ENCODE data around the gene ZNF639. TPM values are rescaled to one million over a fixed set of nuclear protein-coding genes. Genes with fewer than 3 reads are reported as not detected.
"Not testable (repeated sequence)": the region's sequence is repeated elsewhere in the genome, so short reads cannot be mapped to it uniquely, and the experiment has no call there.

Gene ZNF639
- total and polyA plus RNA-seq, 3 experiments from 2014 or later: 41.9 to 63.7 (median 44.5) TPM

DNA sequence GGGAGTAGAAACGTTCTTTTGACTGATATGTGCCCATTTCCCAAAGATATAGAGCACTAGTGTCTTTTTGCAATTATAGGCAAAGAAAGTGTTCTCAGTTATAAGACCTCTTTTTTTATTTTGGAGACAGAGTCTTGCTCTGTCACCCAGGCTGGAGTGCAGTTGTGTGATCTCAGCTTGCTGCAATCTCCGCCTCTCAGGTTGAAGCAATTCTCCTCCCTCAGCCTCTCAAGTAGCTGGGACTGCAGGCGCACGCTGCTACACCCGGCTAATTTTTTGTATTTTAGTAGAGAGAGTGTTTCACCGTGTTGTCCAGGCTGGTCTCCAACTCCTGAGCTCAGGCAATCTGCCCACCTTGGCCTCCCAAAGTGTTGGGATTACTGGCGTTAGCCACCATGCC is 20.7 kb upstream of the ZNF639 start:
- H3K27me3 Mint-ChIP-seq: peaks cover 2 to 13% of the 10 kb centered on the region in 2 donors
- H3K4me3 Mint-ChIP-seq: no peak overlapping the region
- Histone ChIP-seq H3K27ac (ENCODE audit: low read depth, low read length) (peak overlapping the region; percentile 27), H3K9me3 (ENCODE audit: low read length) (no peaks in the 10 kb centered on the region), H3K36me3 (ENCODE audit: insufficient read depth, low read length) (no peaks in the 10 kb centered on the region), H3K27me3 (ENCODE audit: insufficient read depth, low read length, poor library complexity, severe bottlenecking) (no peaks in the 10 kb centered on the region), H3K4me1 (ENCODE audit: insufficient read depth, low read length) (no peaks in the 10 kb centered on the region), H3K4me3 (ENCODE audit: low read length) (no peak overlapping the region)
- DNase-seq: no peak
- H3K4me1 Mint-ChIP-seq: no peaks in the 10 kb centered on the region
- CTCF ChIA-PET: no interaction called here
- no peak overlapping the region for H3K27ac Mint-ChIP-seq
- POLR2A ChIA-PET: no interaction called here
- no peaks in the 10 kb centered on the region for H3K36me3 Mint-ChIP-seq
- H3K9me3 Mint-ChIP-seq: peaks cover 0 to 4% (median 0%) of the 10 kb centered on the region in 5 donors

DNA sequence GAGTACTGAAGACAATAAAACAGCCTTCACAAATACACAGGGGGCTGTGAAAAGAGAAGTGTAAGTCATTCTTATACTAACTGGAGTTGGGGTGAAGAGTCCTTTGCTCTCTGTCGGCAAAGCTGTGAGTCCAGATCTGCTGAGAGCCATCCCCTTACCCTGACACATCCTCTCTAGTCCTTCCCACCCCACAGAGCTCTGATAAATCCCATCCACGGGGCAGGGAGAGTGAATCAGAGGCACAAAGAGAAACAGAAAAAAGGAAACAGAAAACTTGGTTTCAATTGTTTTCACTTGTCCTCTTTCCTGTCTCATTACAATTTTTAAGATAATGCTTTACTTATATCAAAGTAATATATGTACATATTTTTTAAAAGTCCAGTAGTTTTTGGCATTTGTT is 18.2 kb upstream of the ZNF639 start:
- Histone ChIP-seq H3K4me3 (ENCODE audit: low read length) (no peak overlapping the region), H3K9me3 (ENCODE audit: low read length) (no peaks in the 10 kb centered on the region), H3K4me1 (ENCODE audit: insufficient read depth, low read length) (no peaks in the 10 kb centered on the region), H3K27ac (ENCODE audit: low read depth, low read length) (no peak overlapping the region), H3K27me3 (ENCODE audit: insufficient read depth, low read length, poor library complexity, severe bottlenecking) (no peaks in the 10 kb centered on the region), H3K36me3 (ENCODE audit: insufficient read depth, low read length) (no peaks in the 10 kb centered on the region)
- POLR2A ChIA-PET: no interaction called here
- no peaks in the 10 kb centered on the region for H3K4me1 Mint-ChIP-seq
- CTCF ChIA-PET: no interaction called here
- H3K9me3 Mint-ChIP-seq: no peaks in the 10 kb centered on the region
- H3K27me3 Mint-ChIP-seq: peaks cover 2 to 3% of the 10 kb centered on the region in 2 donors
- H3K4me3 Mint-ChIP-seq: no peak overlapping the region
- H3K27ac Mint-ChIP-seq: no peak overlapping the region
- no peak for DNase-seq
- H3K36me3 Mint-ChIP-seq: no peaks in the 10 kb centered on the region

DNA sequence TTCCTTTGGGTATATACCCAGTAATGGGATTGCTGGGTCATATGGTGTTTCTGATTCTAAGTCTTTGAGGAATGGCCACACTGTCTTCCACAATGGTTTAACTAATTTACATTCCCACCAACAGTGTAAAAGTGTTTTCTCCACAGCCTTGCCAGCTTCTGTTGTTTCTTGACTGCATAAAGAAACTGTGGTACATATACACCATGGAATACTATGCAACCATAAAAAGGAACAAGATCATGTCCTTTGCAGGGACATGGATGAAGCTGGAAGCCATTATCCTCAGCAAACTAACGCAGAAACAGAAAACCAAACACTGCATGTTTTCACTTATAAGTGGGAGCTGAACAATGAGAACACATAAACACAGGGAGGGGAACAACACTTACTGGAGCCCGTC is 15.5 kb upstream of the ZNF639 start:
- H3K4me1 Mint-ChIP-seq; POLR2A ChIA-PET; H3K4me3 Mint-ChIP-seq; H3K27ac ChIP-seq (ENCODE audit: low read depth, low read length); H3K9me3 Mint-ChIP-seq; H3K9me3 ChIP-seq (ENCODE audit: low read length); H3K4me1 ChIP-seq (ENCODE audit: insufficient read depth, low read length); H3K27me3 ChIP-seq (ENCODE audit: insufficient read depth, low read length, poor library complexity, severe bottlenecking); H3K4me3 ChIP-seq (ENCODE audit: low read length); DNase-seq; H3K36me3 Mint-ChIP-seq; H3K27ac Mint-ChIP-seq; H3K36me3 ChIP-seq (ENCODE audit: insufficient read depth, low read length); H3K27me3 Mint-ChIP-seq: not testable (repeated sequence)
- CTCF ChIA-PET: interaction anchor here (1.3 kb wide), 1 partner anchor 15 kb away, joined by 7 read pairs; no protein-coding TSS in a partner anchor

DNA sequence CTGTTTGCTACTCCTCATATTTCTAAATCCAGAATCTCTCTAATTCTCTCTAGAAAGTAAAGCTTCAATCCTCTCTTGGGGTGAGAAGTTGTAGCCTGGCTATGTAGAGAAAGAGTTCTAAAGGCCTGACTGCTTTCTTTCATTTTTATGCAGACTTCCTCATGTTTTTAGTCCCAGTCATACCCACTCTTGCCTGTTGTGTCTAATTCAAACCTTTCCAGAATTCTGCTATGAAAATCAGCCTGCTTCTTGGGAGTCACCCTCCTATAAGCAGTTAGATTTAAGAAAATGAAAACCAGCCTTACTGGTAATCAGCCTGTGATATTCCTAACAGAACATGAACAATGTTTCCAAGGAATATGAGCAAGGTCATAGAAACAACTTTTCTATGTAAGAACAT is 14.8 kb upstream of the ZNF639 start:
- no peak for DNase-seq
- Histone ChIP-seq H3K27me3 (ENCODE audit: insufficient read depth, low read length, poor library complexity, severe bottlenecking) (no peaks in the 10 kb centered on the region), H3K27ac (ENCODE audit: low read depth, low read length) (no peak overlapping the region), H3K4me1 (ENCODE audit: insufficient read depth, low read length) (no peaks in the 10 kb centered on the region), H3K4me3 (ENCODE audit: low read length) (no peak overlapping the region), H3K36me3 (ENCODE audit: insufficient read depth, low read length) (no peaks in the 10 kb centered on the region), H3K9me3 (ENCODE audit: low read length) (no peaks in the 10 kb centered on the region)
- Mint-ChIP-seq H3K4me1 (no peaks in the 10 kb centered on the region), H3K4me3 (no peak overlapping the region), H3K9me3 (no peaks in the 10 kb centered on the region), H3K36me3 (no peaks in the 10 kb centered on the region), H3K27ac (no peak overlapping the region), H3K27me3 (peaks cover 1 to 3% of the 10 kb centered on the region in 2 donors)
- ChIA-PET CTCF (no interaction called here), POLR2A (no interaction called here)

DNA sequence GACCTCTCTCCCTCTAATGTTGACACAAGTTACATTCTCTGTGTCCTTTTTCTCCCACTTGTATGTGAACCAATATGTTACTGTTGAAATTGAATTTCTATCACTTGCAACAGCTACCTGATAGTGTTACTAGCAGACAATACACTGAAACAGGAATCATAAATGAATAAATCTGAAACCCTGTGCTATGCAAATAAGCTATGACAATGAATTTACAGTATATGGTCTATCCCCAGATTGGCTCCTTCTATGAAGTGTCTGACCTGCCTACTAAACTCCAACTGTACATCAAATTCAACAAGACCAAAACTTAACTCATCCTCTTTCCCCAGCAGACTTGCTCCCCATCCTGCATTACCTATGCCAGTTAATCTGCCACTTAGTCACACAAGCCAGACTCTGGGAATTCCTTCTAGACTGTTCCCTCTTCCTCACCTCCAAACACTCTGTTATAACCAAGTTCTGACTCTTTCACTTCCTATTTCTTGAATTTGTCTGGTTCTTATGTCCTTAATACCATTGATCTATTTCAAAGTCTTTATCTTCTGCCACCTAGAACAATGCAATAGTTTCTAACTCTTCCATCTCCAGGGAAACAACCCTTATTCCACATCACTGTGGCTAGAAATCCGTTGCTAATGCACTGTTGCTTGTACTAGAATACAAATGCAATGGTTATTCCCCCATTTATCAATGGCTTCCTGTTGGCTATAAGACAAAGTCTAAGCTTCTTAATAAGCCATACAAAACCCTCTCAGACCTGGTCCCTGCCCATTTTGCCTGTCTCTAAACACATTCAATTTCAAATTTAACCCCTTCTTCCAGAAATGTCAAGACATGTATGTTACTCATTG is 13.4 kb upstream of the ZNF639 start:
- H3K9me3 Mint-ChIP-seq: no peaks in the 10 kb centered on the region
- H3K27me3 Mint-ChIP-seq: peaks cover 0 to 4% of the 10 kb centered on the region in 2 donors
- Histone ChIP-seq H3K27ac (ENCODE audit: low read depth, low read length) (no peak overlapping the region), H3K9me3 (ENCODE audit: low read length) (no peaks in the 10 kb centered on the region), H3K4me3 (ENCODE audit: low read length) (no peak overlapping the region), H3K36me3 (ENCODE audit: insufficient read depth, low read length) (no peaks in the 10 kb centered on the region), H3K4me1 (ENCODE audit: insufficient read depth, low read length) (no peaks in the 10 kb centered on the region), H3K27me3 (ENCODE audit: insufficient read depth, low read length, poor library complexity, severe bottlenecking) (no peaks in the 10 kb centered on the region)
- ChIA-PET CTCF (no interaction called here), POLR2A (no interaction called here)
- H3K27ac Mint-ChIP-seq: no peak overlapping the region
- H3K4me1 Mint-ChIP-seq: no peaks in the 10 kb centered on the region
- DNase-seq: no peak
- H3K4me3 Mint-ChIP-seq: no peak overlapping the region
- H3K36me3 Mint-ChIP-seq: no peaks in the 10 kb centered on the region

DNA sequence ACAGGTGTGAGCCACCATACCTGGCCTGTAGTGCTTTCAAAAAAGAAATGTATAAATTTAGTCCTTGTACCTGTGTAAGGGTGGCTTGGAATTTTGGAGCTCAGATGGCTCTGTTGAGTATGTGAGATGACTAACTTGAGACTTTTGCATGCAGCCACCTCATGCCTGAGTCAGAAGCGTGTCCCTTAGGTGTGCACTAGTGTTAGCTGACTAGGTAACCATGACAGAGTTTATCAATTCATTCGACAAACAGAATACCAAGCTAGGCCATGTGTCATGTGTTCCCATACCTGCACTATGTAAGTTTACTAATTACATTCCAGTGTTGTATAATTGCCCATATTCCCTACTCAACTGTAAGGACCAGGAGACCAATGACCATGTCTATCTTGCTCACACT is 4.0 kb upstream of the ZNF639 start:
- H3K27me3 ChIP-seq (ENCODE audit: insufficient read depth, low read length, poor library complexity, severe bottlenecking): no peaks in the 10 kb centered on the region
- no peak overlapping the region for H3K4me3 ChIP-seq (ENCODE audit: low read length)
- no peak for DNase-seq
- no peaks in the 10 kb centered on the region for H3K9me3 ChIP-seq (ENCODE audit: low read length)
- H3K4me1 Mint-ChIP-seq: peaks cover 22 to 31% (median 28%) of the 10 kb centered on the region in 3 donors
- no peak overlapping the region for H3K27ac ChIP-seq (ENCODE audit: low read depth, low read length)
- no peak overlapping the region for H3K27ac Mint-ChIP-seq
- H3K4me3 Mint-ChIP-seq: peak overlapping the region in 1 of 7 donors; percentile 76
- POLR2A ChIA-PET: no interaction called here
- H3K36me3 ChIP-seq (ENCODE audit: insufficient read depth, low read length): no peaks in the 10 kb centered on the region
- CTCF ChIA-PET: interaction anchor here (1.8 kb wide), 1 partner anchor 171 kb away, joined by 4 read pairs; the partner anchor contains the start of gene PIK3CA
- H3K4me1 ChIP-seq (ENCODE audit: insufficient read depth, low read length): peaks cover 20% of the 10 kb centered on the region
- H3K9me3 Mint-ChIP-seq: no peaks in the 10 kb centered on the region
- H3K36me3 Mint-ChIP-seq: peaks cover 0 to 11% (median 0%) of the 10 kb centered on the region in 3 donors
- H3K27me3 Mint-ChIP-seq: peaks cover 0 to 5% of the 10 kb centered on the region in 2 donors

DNA sequence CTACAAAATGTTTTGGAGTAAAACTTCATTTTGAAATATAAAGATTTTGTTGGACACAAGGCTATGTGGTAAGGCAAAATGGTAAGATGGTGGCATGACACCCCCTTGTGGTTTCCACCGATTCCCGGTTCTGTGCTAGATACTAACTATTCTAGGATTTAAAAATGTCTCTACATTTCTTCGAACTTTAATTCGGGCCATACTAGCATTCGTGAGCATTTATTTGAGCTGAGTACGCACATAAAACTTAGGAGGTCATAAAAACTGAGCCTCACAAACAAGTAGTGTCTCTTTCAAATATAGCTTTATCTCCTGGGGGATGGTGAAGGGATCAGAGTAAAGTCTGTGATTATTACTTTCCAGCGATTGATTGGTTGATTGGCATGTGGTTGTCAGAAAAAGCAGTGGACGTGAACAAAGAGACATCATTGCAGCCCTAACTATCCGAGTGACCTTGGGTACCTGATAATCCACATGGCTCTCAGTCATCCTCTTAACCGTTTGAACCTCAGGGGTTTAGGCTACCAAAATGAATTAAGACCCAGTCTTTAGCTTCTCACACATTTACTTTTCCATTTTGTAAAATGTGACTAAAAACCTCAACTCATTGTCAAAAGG is 1.1 kb upstream of the ZNF639 start:
- Histone ChIP-seq H3K4me3 (ENCODE audit: low read length) (peak overlapping the region; percentile 65), H3K4me1 (ENCODE audit: insufficient read depth, low read length) (peaks cover 21% of the 10 kb centered on the region), H3K36me3 (ENCODE audit: insufficient read depth, low read length) (no peaks in the 10 kb centered on the region), H3K27me3 (ENCODE audit: insufficient read depth, low read length, poor library complexity, severe bottlenecking) (no peaks in the 10 kb centered on the region), H3K9me3 (ENCODE audit: low read length) (no peaks in the 10 kb centered on the region), H3K27ac (ENCODE audit: low read depth, low read length) (no peak overlapping the region)
- ChIA-PET POLR2A (interaction anchor here (0.5 to 1.3 kb wide), 3 partner anchors 25 to 277 kb away, joined by 3 read pairs; no protein-coding TSS in a partner anchor), CTCF (interaction anchor here (0.7 to 1.6 kb wide), 15 partner anchors 9 to 308 kb away, joined by 3 to 9 read pairs (median 3); partner anchors contain the start of genes MFN1 and PIK3CA)
- H3K27me3 Mint-ChIP-seq: peaks cover 0 to 2% of the 10 kb centered on the region in 2 donors
- no peaks in the 10 kb centered on the region for H3K9me3 Mint-ChIP-seq
- peak overlapping the region; percentile 81 to 93 (median 89) for H3K4me3 Mint-ChIP-seq
- peak overlapping the region; percentile 84 to 97 (median 92) for H3K27ac Mint-ChIP-seq
- H3K36me3 Mint-ChIP-seq: peaks cover 0 to 25% (median 2%) of the 10 kb centered on the region in 3 donors
- no peak for DNase-seq
- peaks cover 28 to 45% (median 35%) of the 10 kb centered on the region in 3 donors for H3K4me1 Mint-ChIP-seq

Data from CD8-positive, alpha-beta memory T cell (primary cell).